Measurements from ENCODE around the gene ARMC9.

- TF ChIP-seq CTCF (IDR thresholded peaks at IDR 0.05) (no peak), EP300 (IDR thresholded peaks at IDR 0.05) (no peak), POLR2A (IDR thresholded peaks at IDR 0.05) (no peak)
Measured at GRCh38 chr2:231359948-231360347, 161.5 kb downstream of the ARMC9 start.

All from ovary (tissue), 3 donors.